Neural cell (in vitro differentiated cells): ENCODE data around the gene UBA3. TPM values are rescaled to one million over a fixed set of nuclear protein-coding genes. Genes with fewer than 3 reads are reported as not detected.

Experiments
- H2AFZ ChIP-seq: fragments of 200-600, 300-800 bp; sonication (generic), shearing (Covaris generic); 2 replicates; pipeline ENCODE4 v1.6.0; 2014; ENCODE audit warnings: low read depth, mild to moderate bottlenecking, antibody characterized with exemption, low read length, moderate library complexity
- H3F3A ChIP-seq: fragments of 200-600 bp; shearing (Covaris generic); 2 replicates; pipeline ENCODE4 v1.6.1; 2016; ENCODE audit warnings: mild to moderate bottlenecking, moderate library complexity, mixed read lengths, antibody characterized with exemption, low read length; ENCODE audit not compliant: insufficient read depth, poor library complexity, severe bottlenecking
- H3K27ac ChIP-seq: fragments of 200-600, 300-800 bp; sonication (generic), shearing (Covaris generic); 2 replicates; pipeline ENCODE4 v1.5.1; 2014; ENCODE audit warnings: mild to moderate bottlenecking, low read length, moderate library complexity
- H3K27me3 ChIP-seq: fragments of 300-800, 200-600 bp; sonication (generic), shearing (Covaris generic); 2 replicates; pipeline ENCODE4 v1.6.0; 2014; ENCODE audit warnings: mild to moderate bottlenecking, low read depth, low read length, moderate library complexity; ENCODE audit not compliant: insufficient read depth
- H3K36me3 ChIP-seq: fragments of 300-800, 200-600 bp; sonication (generic), shearing (Covaris generic); 2 replicates; pipeline ENCODE4 v1.5.1; 2014; ENCODE audit warnings: mild to moderate bottlenecking, antibody characterized with exemption, low read length, moderate library complexity; ENCODE audit not compliant: insufficient read depth
- H3K4me2 ChIP-seq: fragments of 300-800, 200-600 bp; sonication (generic), shearing (Covaris generic); 2 replicates; pipeline ENCODE4 v1.6.0; 2014; ENCODE audit warnings: mild to moderate bottlenecking, low read length
- H3K4me3 ChIP-seq: fragments of 300-800, 200-600 bp; sonication (generic), shearing (Covaris generic); 2 replicates; pipeline ENCODE4 v1.5.1; 2014; ENCODE audit warnings: mild to moderate bottlenecking, low read length, moderate library complexity
- H3K79me2 ChIP-seq: fragments of 200-600 bp; shearing (Covaris generic); replicated peaks from 2 replicates; pipeline ENCODE4 v1.6.0; 2014; ENCODE audit warnings: mild to moderate bottlenecking, low read length, moderate library complexity; ENCODE audit not compliant: insufficient read depth
- H3K9ac ChIP-seq: fragments of 300-800, 200-600 bp; sonication (generic), shearing (Covaris generic); 2 replicates; pipeline ENCODE4 v1.6.1; 2016; ENCODE audit warnings: mild to moderate bottlenecking, low read length, mixed read lengths
- H3K9me2 ChIP-seq: fragments of 200-600 bp; shearing (Covaris generic); 2 replicates; pipeline ENCODE4 v1.6.1; 2016; ENCODE audit warnings: mild to moderate bottlenecking, low read length, mixed read lengths; ENCODE audit not compliant: insufficient read depth
- H3K9me3 ChIP-seq: fragments of 200-600, 300-800 bp; sonication (generic), shearing (Covaris generic); 2 replicates; pipeline ENCODE4 v1.6.1; 2016; ENCODE audit warnings: mild to moderate bottlenecking, mixed run types, low read length, moderate library complexity, mixed read lengths
- H4K20me1 ChIP-seq: fragments of 200-600 bp; shearing (Covaris generic); 2 replicates; pipeline ENCODE4 v1.6.1; 2016; ENCODE audit warnings: mild to moderate bottlenecking, mixed run types; ENCODE audit not compliant: insufficient read depth
- EP300 ChIP-seq: fragments of 450-650 bp; conservative IDR thresholded peaks from 2 replicates; pipeline ENCODE4 v1.6.1; 2014; ENCODE audit warnings: antibody characterized with exemption, mild to moderate bottlenecking, moderate library complexity; ENCODE audit not compliant: poor library complexity, severe bottlenecking
- EZH2 ChIP-seq: fragments of 200-600, 300-800 bp; shearing (Covaris generic), sonication (generic); IDR thresholded peaks from 2 replicates; pipeline ENCODE4 v1.6.1; 2014; ENCODE audit warnings: antibody characterized with exemption, low read length, borderline replicate concordance, mild to moderate bottlenecking; ENCODE audit not compliant: insufficient read depth, poor library complexity, severe bottlenecking
- MXI1 ChIP-seq: fragments of 450-650 bp; conservative IDR thresholded peaks from 2 replicates; pipeline ENCODE4 v1.6.1; 2014; ENCODE audit warnings: antibody characterized with exemption, mild to moderate bottlenecking; ENCODE audit not compliant: poor library complexity, severe bottlenecking
- POLR2AphosphoS5 ChIP-seq: IDR thresholded peaks from 2 replicates; pipeline ENCODE4 v1.6.1; 2012
- RAD21 ChIP-seq: fragments of 450-650 bp; conservative IDR thresholded peaks from 2 replicates; pipeline ENCODE4 v1.6.1; 2014; ENCODE audit warnings: antibody characterized with exemption, mild to moderate bottlenecking, moderate library complexity
- REST ChIP-seq: IDR thresholded peaks from 2 replicates; pipeline ENCODE4 v1.6.1; 2012; ENCODE audit warnings: borderline replicate concordance
- SMC3 ChIP-seq: fragments of 450-650 bp; conservative IDR thresholded peaks from 2 replicates; pipeline ENCODE4 v1.6.1; 2014; ENCODE audit warnings: antibody characterized with exemption, mild to moderate bottlenecking, moderate library complexity; ENCODE audit not compliant: poor library complexity
- TAF1 ChIP-seq: IDR thresholded peaks from 2 replicates; pipeline ENCODE4 v1.6.1; 2012; ENCODE audit warnings: low read depth
- polyA plus RNA-seq: library from polyadenylated mRNA; depleted of rRNA; stranded (reverse); fragments of >200 nt; gene quantifications from 2 replicates; pipeline ENCODE4 v1.2.3, GENCODE V29; 2014
- TF ChIP-seq, protein P1 (sequence below): fragments of 450-650 bp; IDR thresholded peaks from 2 replicates; pipeline ENCODE4 v1.5.1; 2014; ENCODE audit warnings: antibody characterized with exemption, mild to moderate bottlenecking, moderate library complexity; ENCODE audit not compliant: poor library complexity, severe bottlenecking

The UBA3 gene
- polyA plus RNA-seq, 1 donor from 2014 or later, result 168 TPM

DNA sequence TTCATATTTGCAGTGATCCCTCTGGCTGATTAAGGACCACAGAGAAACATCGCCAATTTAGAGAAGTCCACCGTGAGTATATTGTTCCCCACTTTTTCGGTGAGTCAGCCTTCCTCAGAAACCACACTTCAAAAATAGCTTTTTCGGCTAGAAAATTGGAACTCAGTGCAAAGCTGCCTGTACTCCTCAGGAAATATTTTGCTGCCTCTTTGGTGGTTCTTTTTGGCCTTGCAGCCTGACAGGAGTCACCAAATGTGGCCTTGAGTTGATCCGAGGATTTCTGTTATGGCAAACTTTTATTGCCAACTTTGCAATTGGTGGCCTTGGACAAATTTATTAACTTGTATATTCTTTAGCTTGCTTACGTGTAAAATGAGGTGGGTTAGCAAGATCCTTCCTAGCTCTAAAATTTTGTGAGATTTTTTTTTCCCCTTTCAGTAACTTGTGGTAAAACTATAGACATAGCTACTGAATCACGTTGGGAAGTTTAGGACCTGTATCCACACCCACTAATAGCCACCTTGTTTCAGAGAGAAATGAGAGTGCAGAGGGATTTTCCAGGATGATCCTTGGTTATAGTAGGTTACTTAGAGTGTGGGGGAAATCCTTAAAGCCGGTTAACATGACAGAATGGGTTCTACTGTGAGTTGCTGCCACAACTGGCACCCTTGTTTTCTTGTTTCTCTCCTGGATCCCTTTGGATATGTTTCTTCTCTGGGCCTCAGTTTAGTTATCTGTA is 14.5 kb upstream of the UBA3 start:
- no peak for TF ChIP-seq TAF1
- no peak for TF ChIP-seq POLR2AphosphoS5
- no peak for TF ChIP-seq SMC3
- TF ChIP-seq REST, result no peak
- TF ChIP-seq, protein P1, sequence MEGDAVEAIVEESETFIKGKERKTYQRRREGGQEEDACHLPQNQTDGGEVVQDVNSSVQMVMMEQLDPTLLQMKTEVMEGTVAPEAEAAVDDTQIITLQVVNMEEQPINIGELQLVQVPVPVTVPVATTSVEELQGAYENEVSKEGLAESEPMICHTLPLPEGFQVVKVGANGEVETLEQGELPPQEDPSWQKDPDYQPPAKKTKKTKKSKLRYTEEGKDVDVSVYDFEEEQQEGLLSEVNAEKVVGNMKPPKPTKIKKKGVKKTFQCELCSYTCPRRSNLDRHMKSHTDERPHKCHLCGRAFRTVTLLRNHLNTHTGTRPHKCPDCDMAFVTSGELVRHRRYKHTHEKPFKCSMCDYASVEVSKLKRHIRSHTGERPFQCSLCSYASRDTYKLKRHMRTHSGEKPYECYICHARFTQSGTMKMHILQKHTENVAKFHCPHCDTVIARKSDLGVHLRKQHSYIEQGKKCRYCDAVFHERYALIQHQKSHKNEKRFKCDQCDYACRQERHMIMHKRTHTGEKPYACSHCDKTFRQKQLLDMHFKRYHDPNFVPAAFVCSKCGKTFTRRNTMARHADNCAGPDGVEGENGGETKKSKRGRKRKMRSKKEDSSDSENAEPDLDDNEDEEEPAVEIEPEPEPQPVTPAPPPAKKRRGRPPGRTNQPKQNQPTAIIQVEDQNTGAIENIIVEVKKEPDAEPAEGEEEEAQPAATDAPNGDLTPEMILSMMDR, result no peak
- TF ChIP-seq EZH2, result no peak
- no peak for TF ChIP-seq MXI1
- no peak for TF ChIP-seq RAD21
- TF ChIP-seq EP300, result no peak
- Histone ChIP-seq H3F3A (no peaks in the 10 kb centered on the region), H3K4me3 (no peak overlapping the region), H3K79me2 (peaks cover 3% of the 10 kb centered on the region), H3K36me3 (no peaks in the 10 kb centered on the region), H3K4me2 (no peak overlapping the region), H4K20me1 (no peaks in the 10 kb centered on the region), H3K27me3 (no peaks in the 10 kb centered on the region), H3K9ac (no peak overlapping the region), H3K27ac (no peak overlapping the region), H3K9me3 (no peaks in the 10 kb centered on the region), H2AFZ (no peak overlapping the region), H3K9me2 (no peaks in the 10 kb centered on the region)

- H3K4me2 ChIP-seq, result no peak overlapping the region
- no peaks in the 10 kb centered on the region for H3K9me3 ChIP-seq
- H3K27ac ChIP-seq, result no peak overlapping the region
- H3K9me2 ChIP-seq, result no peaks in the 10 kb centered on the region
- H3K79me2 ChIP-seq, result peaks cover 25% of the 10 kb centered on the region
- no peak for TF ChIP-seq POLR2AphosphoS5
- no peak for TF ChIP-seq RAD21
- TF ChIP-seq, protein P1, result no peak
- TF ChIP-seq REST, result no peak
- no peak for TF ChIP-seq EP300
- no peak overlapping the region for H2AFZ ChIP-seq
- no peaks in the 10 kb centered on the region for H3F3A ChIP-seq
- H3K27me3 ChIP-seq, result no peaks in the 10 kb centered on the region
- H3K36me3 ChIP-seq, result no peaks in the 10 kb centered on the region
- no peaks in the 10 kb centered on the region for H4K20me1 ChIP-seq
- H3K4me3 ChIP-seq, result no peak overlapping the region
- H3K9ac ChIP-seq, result no peak overlapping the region
Observed at GRCh38 chr3:69092030-69092516, 11.9 kb upstream of the UBA3 start.
